ENCODE data around the gene CAMTA1. TPM values are rescaled to one million over a fixed set of nuclear protein-coding genes. Genes with fewer than 3 reads are reported as not detected.

Gene CAMTA1
- total and polyA plus RNA-seq, 8 donors: 42.8 to 213 (median 118) TPM

DNA sequence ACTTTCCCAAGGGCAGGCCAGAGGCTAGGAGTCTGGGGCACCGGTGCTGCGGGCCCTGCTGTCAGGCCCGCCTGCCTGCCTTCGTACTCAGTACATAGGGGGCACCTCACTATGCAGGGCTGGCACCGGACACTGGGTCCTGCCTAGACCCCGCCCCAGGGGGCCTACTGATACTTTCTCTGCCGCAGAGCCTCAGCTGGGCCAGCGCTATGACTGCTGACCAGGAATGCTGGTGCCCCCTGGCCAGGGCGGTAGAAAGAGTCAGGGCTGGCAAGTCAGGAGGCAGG is 857.1 kb downstream of the CAMTA1 start:
- Histone ChIP-seq H3K9me3 (peaks cover 0 to 5% (median 0%) of the 10 kb centered on the region in 4 donors), H3K27ac (no peak overlapping the region), H3K36me3 (no peaks in the 10 kb centered on the region), H3K27me3 (peaks cover 0 to under 1% (median 0%) of the 10 kb centered on the region in 3 donors), H3K4me3 (no peak overlapping the region), H3K4me1 (peaks cover 3 to 22% (median 12%) of the 10 kb centered on the region in 4 donors)
- TF ChIP-seq EP300 (IDR thresholded peaks at IDR 0.05): no peak
- TF ChIP-seq CTCF (IDR thresholded peaks at IDR 0.05): no peak
- TF ChIP-seq POLR2A (IDR thresholded peaks at IDR 0.05): no peak
- no peak for TF ChIP-seq POLR2AphosphoS5 (IDR thresholded peaks at IDR 0.05)
- intact Hi-C loops (cut with DNase I; ENCODE audit: low total_unique reads): loop anchor here (5.0 kb wide), 1 partner anchor 190 kb away; no protein-coding TSS in a partner anchor
- DNase-seq: no peak
- 87 to 92% (median 89%) methylated on average over 5 to 9 of the region's 9 CpGs for WGBS, 5 donors

DNA sequence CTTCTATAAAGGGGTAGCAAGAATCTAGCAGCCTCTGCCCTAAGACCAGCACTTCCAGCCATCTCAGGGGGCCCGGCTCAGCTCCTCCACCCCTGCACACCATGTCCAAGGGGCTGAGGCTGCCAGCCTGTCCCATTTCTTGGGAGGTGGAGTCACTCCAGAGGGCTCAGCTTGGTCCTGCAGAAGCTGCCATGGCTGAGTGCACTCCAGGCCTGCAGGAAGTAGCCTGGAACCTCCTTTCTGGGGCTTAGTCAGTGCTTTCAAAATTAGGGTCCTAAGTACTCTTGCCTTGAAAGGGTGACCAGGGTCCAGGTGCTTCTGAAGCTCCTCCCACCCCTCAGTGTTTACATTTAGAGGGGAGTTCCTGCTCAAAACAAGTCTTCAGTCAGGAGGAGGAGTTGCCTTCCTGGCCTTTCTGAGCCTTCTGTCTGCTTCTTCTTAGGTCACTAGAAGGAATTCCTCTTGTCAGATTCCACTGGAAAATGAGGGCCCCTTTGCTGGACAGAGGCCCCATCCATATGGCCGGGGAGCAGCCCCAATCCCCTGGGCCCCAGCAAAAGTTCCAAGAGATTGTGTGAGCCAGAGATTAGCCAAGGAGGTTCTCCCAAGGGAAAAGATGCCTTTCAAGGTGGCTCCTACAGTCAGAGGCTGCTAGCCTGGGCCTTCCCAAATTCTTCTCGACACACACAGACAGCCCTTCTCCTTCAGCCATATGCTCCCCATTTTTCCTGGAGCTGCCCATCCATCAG is 857.7 kb downstream of the CAMTA1 start:
- H3K27ac ChIP-seq: no peak overlapping the region
- DNase-seq: peak in 1 of 2 donors; percentile 28
- H3K4me1 ChIP-seq: peaks cover 3 to 27% (median 14%) of the 10 kb centered on the region in 4 donors
- H3K4me3 ChIP-seq: no peak overlapping the region
- no peaks in the 10 kb centered on the region for H3K36me3 ChIP-seq
- peaks cover 0 to 7% (median 0%) of the 10 kb centered on the region in 3 donors for H3K27me3 ChIP-seq
- TF ChIP-seq CTCF (IDR thresholded peaks at IDR 0.05) (no peak), POLR2AphosphoS5 (IDR thresholded peaks at IDR 0.05) (no peak), POLR2A (IDR thresholded peaks at IDR 0.05) (no peak), EP300 (IDR thresholded peaks at IDR 0.05) (no peak)
- H3K9me3 ChIP-seq: peaks cover 0 to 5% (median 0%) of the 10 kb centered on the region in 4 donors
- 55 to 76% (median 67%) methylated on average over 3 of the region's 3 CpGs for WGBS, 5 donors
- intact Hi-C loops (cut with DNase I; ENCODE audit: low total_unique reads): loop anchor here (5.0 kb wide), 1 partner anchor 191 kb away; no protein-coding TSS in a partner anchor

GRCh38 chr1:7643530-7643929 is 858.3 kb downstream of the CAMTA1 start:
- H3K4me1 ChIP-seq: peaks cover 3 to 32% (median 16%) of the 10 kb centered on the region in 4 donors
- TF ChIP-seq EP300 (IDR thresholded peaks at IDR 0.05) (no peak), CTCF (IDR thresholded peaks at IDR 0.05) (no peak), POLR2A (IDR thresholded peaks at IDR 0.05) (no peak), POLR2AphosphoS5 (IDR thresholded peaks at IDR 0.05) (no peak)
- peaks cover 0 to 8% (median 0%) of the 10 kb centered on the region in 3 donors for H3K27me3 ChIP-seq
- peak in 1 of 2 donors; percentile 40 for DNase-seq
- H3K9me3 ChIP-seq: peaks cover 0 to 5% (median 0%) of the 10 kb centered on the region in 4 donors
- no peaks in the 10 kb centered on the region for H3K36me3 ChIP-seq
- no peak overlapping the region for H3K27ac ChIP-seq
- H3K4me3 ChIP-seq: no peak overlapping the region
- whole genome bisulfite sequencing, 5 donors: 85 to 96% (median 88%) methylated on average over 10 to 11 of the region's 11 CpGs
- intact Hi-C loops (cut with DNase I; ENCODE audit: low total_unique reads): loop anchor here (5.0 kb wide), 1 partner anchor 191 kb away; no protein-coding TSS in a partner anchor

- 82 to 96% (median 88%) methylated on average over 3 of the region's 3 CpGs for WGBS, 5 donors
- peaks cover 0 to 8% (median 0%) of the 10 kb centered on the region in 3 donors for H3K27me3 ChIP-seq
- intact Hi-C loops (cut with DNase I; ENCODE audit: low total_unique reads): loop anchor here (5.0 kb wide), 1 partner anchor 192 kb away; no protein-coding TSS in a partner anchor
- H3K4me1 ChIP-seq: peaks cover 8 to 35% (median 21%) of the 10 kb centered on the region in 4 donors
- no peak for TF ChIP-seq CTCF (IDR thresholded peaks at IDR 0.05)
- no peak for TF ChIP-seq POLR2A (IDR thresholded peaks at IDR 0.05)
- TF ChIP-seq POLR2AphosphoS5 (IDR thresholded peaks at IDR 0.05): no peak
- no peak for TF ChIP-seq EP300 (IDR thresholded peaks at IDR 0.05)
- no peaks in the 10 kb centered on the region for H3K36me3 ChIP-seq
- H3K4me3 ChIP-seq: no peak overlapping the region
- H3K27ac ChIP-seq: no peak overlapping the region
- DNase-seq: no peak
- peaks cover 0 to 5% (median 0%) of the 10 kb centered on the region in 4 donors for H3K9me3 ChIP-seq
Measured at GRCh38 chr1:7644086-7644485, 858.8 kb downstream of the CAMTA1 start.

Measured in stomach (tissue), 9 donors.